Measurements from ENCODE around the gene CDK1. TPM values are rescaled to one million over a fixed set of nuclear protein-coding genes. Genes with fewer than 3 reads are reported as not detected.

The CDK1 gene
- total RNA-seq, 2 experiments from 2014 or later, result 155 to 156 TPM

GRCh38 chr10:60842694-60843093 is 64.4 kb downstream of the CDK1 start:
- intact Hi-C loops (cut with micrococcal nuclease; ENCODE audit: unreplicated experiment), result no loop called here
- Histone ChIP-seq H3K27ac (ENCODE audit: low read depth, low read length, poor library complexity, severe bottlenecking) (no peak overlapping the region), H3K4me3 (ENCODE audit: low read depth, low read length, poor library complexity, severe bottlenecking) (no peak overlapping the region), H3K9me3 (ENCODE audit: low read length) (no peaks in the 10 kb centered on the region), H2AFZ (ENCODE audit: low read length) (no peak overlapping the region), H3K36me3 (ENCODE audit: insufficient read depth, low read length) (no peaks in the 10 kb centered on the region), H3K9me2 (ENCODE audit: insufficient read depth, low read length) (no peaks in the 10 kb centered on the region), H3K79me2 (ENCODE audit: insufficient read depth, low read depth, low read length) (no peaks in the 10 kb centered on the region), H3K4me2 (ENCODE audit: low read length) (no peak overlapping the region), H3K4me1 (ENCODE audit: insufficient read depth, low read length, poor library complexity, severe bottlenecking) (no peaks in the 10 kb centered on the region), H4K20me1 (ENCODE audit: insufficient read depth, low read length) (no peaks in the 10 kb centered on the region)
- DNase-seq (ENCODE audit: low spot score), result no peak
- ChIA-PET CTCF (ENCODE audit: unreplicated experiment) (no interaction called here), POLR2A (interaction anchor here (0.9 kb wide), 1 partner anchor 240 kb away, joined by 4 read pairs; no protein-coding TSS in a partner anchor)
- TF ChIP-seq EZH2phosphoT487 (IDR thresholded peaks at IDR 0.05; ENCODE audit: borderline replicate concordance, low read depth, low read length), result no peak
- TF ChIP-seq, protein P1, sequence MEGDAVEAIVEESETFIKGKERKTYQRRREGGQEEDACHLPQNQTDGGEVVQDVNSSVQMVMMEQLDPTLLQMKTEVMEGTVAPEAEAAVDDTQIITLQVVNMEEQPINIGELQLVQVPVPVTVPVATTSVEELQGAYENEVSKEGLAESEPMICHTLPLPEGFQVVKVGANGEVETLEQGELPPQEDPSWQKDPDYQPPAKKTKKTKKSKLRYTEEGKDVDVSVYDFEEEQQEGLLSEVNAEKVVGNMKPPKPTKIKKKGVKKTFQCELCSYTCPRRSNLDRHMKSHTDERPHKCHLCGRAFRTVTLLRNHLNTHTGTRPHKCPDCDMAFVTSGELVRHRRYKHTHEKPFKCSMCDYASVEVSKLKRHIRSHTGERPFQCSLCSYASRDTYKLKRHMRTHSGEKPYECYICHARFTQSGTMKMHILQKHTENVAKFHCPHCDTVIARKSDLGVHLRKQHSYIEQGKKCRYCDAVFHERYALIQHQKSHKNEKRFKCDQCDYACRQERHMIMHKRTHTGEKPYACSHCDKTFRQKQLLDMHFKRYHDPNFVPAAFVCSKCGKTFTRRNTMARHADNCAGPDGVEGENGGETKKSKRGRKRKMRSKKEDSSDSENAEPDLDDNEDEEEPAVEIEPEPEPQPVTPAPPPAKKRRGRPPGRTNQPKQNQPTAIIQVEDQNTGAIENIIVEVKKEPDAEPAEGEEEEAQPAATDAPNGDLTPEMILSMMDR (conservative IDR thresholded peaks at IDR 0.05; ENCODE audit: low read length), result no peak
- BruUV-seq (replicated peaks), result no TSS peak

Other genes with a start within 250 kb of the CDK1 start
- not detected in 2 replicates for gene RHOBTB1, start 165.7 kb downstream of the CDK1 start, total RNA-seq (2014; rRNA removed; shearing (Covaris generic))
- 0.07 TPM in 1 of 2 replicates, not detected in the other for gene RHOBTB1, start 165.7 kb downstream of the CDK1 start, total RNA-seq (2022)

Data from OCI-LY7 (cell line).